SJCRH30 (cell line): ENCODE measurements around the gene ZNF560. TPM values are rescaled to one million over a fixed set of nuclear protein-coding genes. Genes with fewer than 3 reads are reported as not detected.

Experiments used
- total RNA-seq: library from RNA; depleted of rRNA; stranded (reverse); fragments of >200 nt; shearing (Covaris generic); gene quantifications from 2 replicates; pipeline ENCODE4 v1.2.3, GENCODE V29; 2014; rRNA removed

ZNF560 gene
- total RNA-seq, 1 experiment from 2014 or later, result not detected

Other genes starting within 250 kb of the ZNF560 start
- not detected in 2 replicates for gene OR7E24, start 247.7 kb downstream of the ZNF560 start, total RNA-seq
- 4.3 and 5.4 TPM in 2 replicates for gene ZNF699, start 188.8 kb downstream of the ZNF560 start, total RNA-seq
- gene ZNF559, start 174.4 kb downstream of the ZNF560 start, total RNA-seq, result 26.8 and 30.2 TPM in 2 replicates
- gene ZNF177, start 135.6 kb downstream of the ZNF560 start, total RNA-seq, result 3.0 and 3.8 TPM in 2 replicates
- gene ZNF266, start 63.0 kb downstream of the ZNF560 start, total RNA-seq, result 13.5 and 14.8 TPM in 2 replicates
- gene ZNF426, start 40.0 kb upstream of the ZNF560 start, total RNA-seq, result 16.5 and 16.7 TPM in 2 replicates
- gene ZNF121, start 85.9 kb upstream of the ZNF560 start, total RNA-seq, result 69.0 and 71.2 TPM in 2 replicates
- gene ZNF561, start 122.6 kb upstream of the ZNF560 start, total RNA-seq, result 26.5 and 26.9 TPM in 2 replicates
- 34.7 and 37.6 TPM in 2 replicates for gene ZNF562, start 176.5 kb upstream of the ZNF560 start, total RNA-seq